Uterus (tissue), 4 donors: ENCODE data around the gene DHX9. TPM values are rescaled to one million over a fixed set of nuclear protein-coding genes. Genes with fewer than 3 reads are reported as not detected.

ENCODE experiments used
- DNase-seq, 2 donors: peaks; one replicate each; pipeline ENCODE4 v3.0.0-alpha.2; 2019 to 2020
- H3K27ac ChIP-seq, 2 donors: fragments of 200-600 bp; sonication (generic); 1 replicate in 1 of 2; 2 replicates in 1 of 2; pipeline ENCODE4 v1.5.1; 2016 to 2018
- H3K27me3 ChIP-seq, 2 donors: fragments of 200-600 bp; sonication (generic); one replicate each; pipeline ENCODE4 v1.5.1; 2018 to 2019; ENCODE audit warnings: control low read depth in 1 of 2
- H3K36me3 ChIP-seq, 2 donors: fragments of 200-600 bp; sonication (generic); one replicate each; pipeline ENCODE4 v1.5.1; 2019; ENCODE audit warnings: control low read depth in 1 of 2
- H3K4me1 ChIP-seq, 2 donors: fragments of 200-600 bp; sonication (generic); one replicate each; pipeline ENCODE4 v1.5.1; 2018 to 2019; ENCODE audit warnings: control low read depth in 1 of 2
- H3K4me3 ChIP-seq, 2 donors: fragments of 200-600 bp; sonication (generic); 1 replicate in 1 of 2; 2 replicates in 1 of 2; pipeline ENCODE4 v1.5.1; 2018 to 2019; ENCODE audit warnings: mild to moderate bottlenecking in 1 of 2
- H3K9me3 ChIP-seq, 2 donors: fragments of 200-600 bp; sonication (generic); one replicate each; pipeline ENCODE4 v1.5.1; 2019; ENCODE audit warnings: control low read depth in 1 of 2
- CTCF ChIP-seq, 4 experiments: fragments of 200-600 bp in 2 of 4; fragments of 450-650 bp in 2 of 4; sonication (generic) in 2 of 4; IDR thresholded peaks; one replicate each; pipeline ENCODE4 v1.5.1; 2016 to 2019; ENCODE audit warnings: antibody characterized with exemption in 4 of 4, mild to moderate bottlenecking in 2 of 4, moderate library complexity in 1 of 4
- POLR2A ChIP-seq, 2 donors: fragments of 450-650 bp; IDR thresholded peaks; one replicate each; pipeline ENCODE4 v1.6.1; 2016; ENCODE audit warnings: antibody characterized with exemption in 2 of 2, mild to moderate bottlenecking in 1 of 2, moderate library complexity in 1 of 2
- intact Hi-C: fragments of 100-400 bp; cut with DNase I; formaldehyde crosslinking; loops from one replicate; pipeline ENCODE4 v1.15.1; 2023; ENCODE audit warnings: low total_unique reads
- total RNA-seq, 4 donors: library from RNA; depleted of rRNA in 3 of 4; stranded (reverse); fragments of >200 nt in 3 of 4; gene quantifications; one replicate each; pipeline versions ENCODE4 v1.1.0 to v1.2.4, GENCODE V29; 2014 to 2023
- donor health status: DM: yes; HTN: yes; CAD: no.

DHX9 gene
- total RNA-seq, 4 donors from 2014 or later, result 70.0 to 227 (median 151) TPM

GRCh38 chr1:182869241-182869666 is 30.1 kb downstream of the DHX9 start:
- Histone ChIP-seq H3K4me1 (no peaks in the 10 kb centered on the region), H3K9me3 (no peaks in the 10 kb centered on the region), H3K27ac (no peak overlapping the region), H3K4me3 (no peak overlapping the region), H3K36me3 (no peaks in the 10 kb centered on the region), H3K27me3 (no peaks in the 10 kb centered on the region)
- TF ChIP-seq POLR2A (IDR thresholded peaks at IDR 0.05) (no peak), CTCF (IDR thresholded peaks at IDR 0.05) (no peak)
- intact Hi-C loops, result no loop called here
- no peak for DNase-seq

GRCh38 chr1:182872881-182873280 is 33.7 kb downstream of the DHX9 start:
- intact Hi-C loops, result no loop called here
- Histone ChIP-seq H3K27ac (no peak overlapping the region), H3K4me3 (no peak overlapping the region), H3K27me3 (no peaks in the 10 kb centered on the region), H3K4me1 (no peaks in the 10 kb centered on the region), H3K36me3 (no peaks in the 10 kb centered on the region), H3K9me3 (no peaks in the 10 kb centered on the region)
- TF ChIP-seq CTCF (IDR thresholded peaks at IDR 0.05) (no peak), POLR2A (IDR thresholded peaks at IDR 0.05) (no peak)
- no peak for DNase-seq

- TF ChIP-seq POLR2A (IDR thresholded peaks at IDR 0.05), result no peak
- no peak for TF ChIP-seq CTCF (IDR thresholded peaks at IDR 0.05)
- no peaks in the 10 kb centered on the region for H3K9me3 ChIP-seq
- H3K4me1 ChIP-seq, result no peaks in the 10 kb centered on the region
- H3K27ac ChIP-seq, result no peak overlapping the region
- H3K36me3 ChIP-seq, result no peaks in the 10 kb centered on the region
- no peak for DNase-seq
- no peaks in the 10 kb centered on the region for H3K27me3 ChIP-seq
- intact Hi-C loops, result no loop called here
- H3K4me3 ChIP-seq, result no peak overlapping the region
Observed at GRCh38 chr1:182875889-182876288, 36.7 kb downstream of the DHX9 start.

GRCh38 chr1:182877331-182877730 is 38.2 kb downstream of the DHX9 start:
- no peak for TF ChIP-seq CTCF (IDR thresholded peaks at IDR 0.05)
- TF ChIP-seq POLR2A (IDR thresholded peaks at IDR 0.05), result no peak
- Histone ChIP-seq H3K36me3 (no peaks in the 10 kb centered on the region), H3K4me1 (no peaks in the 10 kb centered on the region), H3K9me3 (no peaks in the 10 kb centered on the region), H3K27ac (no peak overlapping the region), H3K4me3 (no peak overlapping the region), H3K27me3 (no peaks in the 10 kb centered on the region)
- intact Hi-C loops, result no loop called here
- no peak for DNase-seq

GRCh38 chr1:182877842-182878241 is 38.7 kb downstream of the DHX9 start:
- Histone ChIP-seq H3K4me1 (no peaks in the 10 kb centered on the region), H3K27ac (no peak overlapping the region), H3K27me3 (no peaks in the 10 kb centered on the region), H3K9me3 (no peaks in the 10 kb centered on the region), H3K4me3 (no peak overlapping the region), H3K36me3 (no peaks in the 10 kb centered on the region)
- intact Hi-C loops, result no loop called here
- DNase-seq, result no peak
- TF ChIP-seq POLR2A (IDR thresholded peaks at IDR 0.05), result no peak
- no peak for TF ChIP-seq CTCF (IDR thresholded peaks at IDR 0.05)
